Heart left ventricle (tissue), 13 donors: ENCODE data around the gene SPTA1.

ENCODE experiments used
- POLR2A ChIP-seq, 2 donors: fragments of 450-650 bp; IDR thresholded peaks; one replicate each; pipeline ENCODE4 v1.6.1; 2017; ENCODE audit warnings: antibody characterized with exemption in 2 of 2, mild to moderate bottlenecking in 2 of 2, moderate library complexity in 2 of 2
- TF ChIP-seq, protein P1 (sequence below), 12 donors: fragments of 200-600 bp; sonication (generic) in 4 of 12; IDR thresholded peaks; one replicate each; pipeline versions ENCODE4 v1.5.0 to v1.8.0; 2018 to 2022; ENCODE audit warnings: antibody characterized with exemption in 12 of 12, mild to moderate bottlenecking in 5 of 12
- donor health status: ischemic (EF 13 %, LVEDD 7.1; RV severe dilation, severe dysfunction).
- donor health status: DM: no; HTN: yes; CAD: no.
- donor health status: DM: no; HTN: no; CAD: no.
- donor health status: ischemic (EF 25% LVEDD 6.9; RV normal size, moderate dysfunction).
- donor health status: ischemic (EF 25% LVEDD 5.7; RV mildly dilated, moderate dysfunction).
- donor health status: ischemic (EF 35%, LVEDD 5.7; RV mildly dilated, moderate dysfunction).
- donor health status: nonischemic (EF 11% LVEDD 7.7; RV severe dilation, severe dysfunction).
- donor health status: DM: yes; HTN: yes; CAD: no.
- donor health status: PGD.
- donor health status: ischemic (EF 29% LVEDD 5.4; RV normal size, mild dysfunction).
- donor health status: nonischemic (EF 23%, LVEDD 6.1; RV moderate dilation, normal function).

DNA sequence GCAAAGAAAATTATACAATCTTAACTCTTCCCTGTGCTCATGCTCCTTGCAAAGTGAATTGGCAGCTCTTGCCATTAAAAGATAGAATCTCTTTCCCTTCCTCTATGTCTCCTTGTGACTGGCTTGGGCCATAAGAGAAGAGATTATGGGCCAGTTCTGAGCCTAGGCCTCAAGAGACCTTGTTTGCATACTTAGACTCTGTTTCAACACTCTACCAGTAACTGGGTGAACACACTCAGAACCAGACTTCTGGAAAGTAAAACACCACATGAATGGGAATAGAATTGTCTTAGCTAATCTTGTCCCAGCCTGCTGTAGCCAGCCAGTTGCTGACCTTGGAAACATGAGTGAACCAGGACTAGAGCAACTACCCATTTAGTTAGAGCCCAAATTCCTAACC lies 49.3 kb upstream of the SPTA1 start:
- no peak for TF ChIP-seq POLR2A (IDR thresholded peaks at IDR 0.05)
- TF ChIP-seq, protein P1, sequence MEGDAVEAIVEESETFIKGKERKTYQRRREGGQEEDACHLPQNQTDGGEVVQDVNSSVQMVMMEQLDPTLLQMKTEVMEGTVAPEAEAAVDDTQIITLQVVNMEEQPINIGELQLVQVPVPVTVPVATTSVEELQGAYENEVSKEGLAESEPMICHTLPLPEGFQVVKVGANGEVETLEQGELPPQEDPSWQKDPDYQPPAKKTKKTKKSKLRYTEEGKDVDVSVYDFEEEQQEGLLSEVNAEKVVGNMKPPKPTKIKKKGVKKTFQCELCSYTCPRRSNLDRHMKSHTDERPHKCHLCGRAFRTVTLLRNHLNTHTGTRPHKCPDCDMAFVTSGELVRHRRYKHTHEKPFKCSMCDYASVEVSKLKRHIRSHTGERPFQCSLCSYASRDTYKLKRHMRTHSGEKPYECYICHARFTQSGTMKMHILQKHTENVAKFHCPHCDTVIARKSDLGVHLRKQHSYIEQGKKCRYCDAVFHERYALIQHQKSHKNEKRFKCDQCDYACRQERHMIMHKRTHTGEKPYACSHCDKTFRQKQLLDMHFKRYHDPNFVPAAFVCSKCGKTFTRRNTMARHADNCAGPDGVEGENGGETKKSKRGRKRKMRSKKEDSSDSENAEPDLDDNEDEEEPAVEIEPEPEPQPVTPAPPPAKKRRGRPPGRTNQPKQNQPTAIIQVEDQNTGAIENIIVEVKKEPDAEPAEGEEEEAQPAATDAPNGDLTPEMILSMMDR (IDR thresholded peaks at IDR 0.05), result no peak
